OCI-LY7 (cell line): Measurements from ENCODE around the gene CD247.

Source experiments
- EZH2phosphoT487 ChIP-seq: fragments of 200-600 bp; sonication (generic); IDR thresholded peaks from 2 replicates; pipeline ENCODE4 v1.6.1; 2018; ENCODE audit warnings: low read depth, borderline replicate concordance, mild to moderate bottlenecking, mixed run types, antibody characterized with exemption, low read length, moderate library complexity, mixed read lengths
- TF ChIP-seq, protein P1 (sequence below): fragments of 200-600 bp; sonication (generic); conservative IDR thresholded peaks from 2 replicates; pipeline ENCODE4 v1.5.1; 2014; ENCODE audit warnings: mild to moderate bottlenecking, antibody characterized with exemption, low read length, moderate library complexity, mixed read lengths

DNA sequence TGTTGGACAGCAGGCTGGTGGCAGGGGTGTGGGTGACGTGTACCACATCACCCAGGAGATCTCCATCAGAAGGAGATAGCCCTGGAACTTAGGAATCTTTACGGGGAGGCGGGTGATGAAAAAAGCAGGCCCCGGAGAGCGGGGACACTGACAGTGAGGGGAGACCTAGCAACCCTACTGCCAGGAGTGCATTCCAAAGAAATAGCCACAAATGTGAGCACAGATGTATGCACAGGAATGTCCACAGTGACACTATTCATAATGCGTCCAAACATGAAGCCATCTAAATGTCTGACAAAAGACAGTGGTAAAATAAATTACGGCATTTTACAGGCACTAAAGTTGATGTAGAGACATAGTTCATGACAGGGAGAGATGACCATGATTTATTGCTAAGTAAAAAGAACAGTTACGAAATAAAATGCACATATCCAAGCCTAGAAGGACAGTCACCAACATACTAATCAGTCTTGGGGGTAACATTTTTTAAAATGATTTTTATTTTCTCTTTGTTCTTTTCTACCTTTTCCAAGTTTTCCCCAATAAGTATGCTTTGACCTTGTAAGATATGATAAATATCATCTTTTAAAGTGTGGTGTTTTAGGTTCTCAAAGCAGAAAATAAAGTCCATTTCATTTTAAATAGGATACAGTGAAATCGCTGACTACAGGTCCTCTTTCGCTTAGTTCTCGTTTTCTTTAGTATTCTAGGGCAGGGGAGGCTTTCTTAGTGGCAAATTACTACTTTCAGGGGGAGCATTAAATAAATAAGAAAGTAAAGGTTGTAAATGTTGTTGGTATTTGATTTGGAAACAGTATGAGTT, 21.3 kb downstream of the CD247 start:
- TF ChIP-seq, protein P1, sequence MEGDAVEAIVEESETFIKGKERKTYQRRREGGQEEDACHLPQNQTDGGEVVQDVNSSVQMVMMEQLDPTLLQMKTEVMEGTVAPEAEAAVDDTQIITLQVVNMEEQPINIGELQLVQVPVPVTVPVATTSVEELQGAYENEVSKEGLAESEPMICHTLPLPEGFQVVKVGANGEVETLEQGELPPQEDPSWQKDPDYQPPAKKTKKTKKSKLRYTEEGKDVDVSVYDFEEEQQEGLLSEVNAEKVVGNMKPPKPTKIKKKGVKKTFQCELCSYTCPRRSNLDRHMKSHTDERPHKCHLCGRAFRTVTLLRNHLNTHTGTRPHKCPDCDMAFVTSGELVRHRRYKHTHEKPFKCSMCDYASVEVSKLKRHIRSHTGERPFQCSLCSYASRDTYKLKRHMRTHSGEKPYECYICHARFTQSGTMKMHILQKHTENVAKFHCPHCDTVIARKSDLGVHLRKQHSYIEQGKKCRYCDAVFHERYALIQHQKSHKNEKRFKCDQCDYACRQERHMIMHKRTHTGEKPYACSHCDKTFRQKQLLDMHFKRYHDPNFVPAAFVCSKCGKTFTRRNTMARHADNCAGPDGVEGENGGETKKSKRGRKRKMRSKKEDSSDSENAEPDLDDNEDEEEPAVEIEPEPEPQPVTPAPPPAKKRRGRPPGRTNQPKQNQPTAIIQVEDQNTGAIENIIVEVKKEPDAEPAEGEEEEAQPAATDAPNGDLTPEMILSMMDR = no peak
- TF ChIP-seq EZH2phosphoT487 = no peak
